ENCODE results near the gene DCLRE1A.
"Not testable (repeated sequence)": the region's sequence is repeated elsewhere in the genome, so short reads cannot be mapped to it uniquely, and the experiment has no call there.

GRCh38 chr10:113814700-113815099 lies 39.2 kb downstream of the DCLRE1A start:
- TF ChIP-seq, protein P1, sequence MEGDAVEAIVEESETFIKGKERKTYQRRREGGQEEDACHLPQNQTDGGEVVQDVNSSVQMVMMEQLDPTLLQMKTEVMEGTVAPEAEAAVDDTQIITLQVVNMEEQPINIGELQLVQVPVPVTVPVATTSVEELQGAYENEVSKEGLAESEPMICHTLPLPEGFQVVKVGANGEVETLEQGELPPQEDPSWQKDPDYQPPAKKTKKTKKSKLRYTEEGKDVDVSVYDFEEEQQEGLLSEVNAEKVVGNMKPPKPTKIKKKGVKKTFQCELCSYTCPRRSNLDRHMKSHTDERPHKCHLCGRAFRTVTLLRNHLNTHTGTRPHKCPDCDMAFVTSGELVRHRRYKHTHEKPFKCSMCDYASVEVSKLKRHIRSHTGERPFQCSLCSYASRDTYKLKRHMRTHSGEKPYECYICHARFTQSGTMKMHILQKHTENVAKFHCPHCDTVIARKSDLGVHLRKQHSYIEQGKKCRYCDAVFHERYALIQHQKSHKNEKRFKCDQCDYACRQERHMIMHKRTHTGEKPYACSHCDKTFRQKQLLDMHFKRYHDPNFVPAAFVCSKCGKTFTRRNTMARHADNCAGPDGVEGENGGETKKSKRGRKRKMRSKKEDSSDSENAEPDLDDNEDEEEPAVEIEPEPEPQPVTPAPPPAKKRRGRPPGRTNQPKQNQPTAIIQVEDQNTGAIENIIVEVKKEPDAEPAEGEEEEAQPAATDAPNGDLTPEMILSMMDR (IDR thresholded peaks at IDR 0.05) = not testable (repeated sequence)
- not testable (repeated sequence) for TF ChIP-seq POLR2A (IDR thresholded peaks at IDR 0.05)

Measured in esophagus squamous epithelium (tissue), 4 donors.